ENCODE data around the gene UBE2L3. TPM values are rescaled to one million over a fixed set of nuclear protein-coding genes. Genes with fewer than 3 reads are reported as not detected.
A peak's percentile ranks its signal among the peaks of the same experiment; 100 is the strongest.
"Not testable (repeated sequence)": the region's sequence is repeated elsewhere in the genome, so short reads cannot be mapped to it uniquely, and the experiment has no call there.

Gene UBE2L3
- total RNA-seq, result 39.8 and 43.3 TPM in 2 replicates

- Mint-ChIP-seq H3K4me1 (peaks cover 44% of the 10 kb centered on the region), H3K36me3 (ENCODE audit: low read depth) (peaks cover 17% of the 10 kb centered on the region), H3K4me3 (peak within 1 kb of the TSS; percentile 89), H3K27ac (peak within 1 kb of the TSS; percentile 82), H3K27me3 (no peaks in the 10 kb centered on the region), H3K9me3 (no peaks in the 10 kb centered on the region)
- DNase-seq, result peak; percentile 86
- ATAC-seq (ENCODE audit: low read depth), result peak; percentile 92
- TF ChIP-seq CTCF (IDR thresholded peaks at IDR 0.05), result no peak
- intact Hi-C loops (cut with micrococcal nuclease), result loop anchor here (1.0 kb wide), 1 partner anchor 21 kb away; no protein-coding TSS in a partner anchor
- POLR2A ChIA-PET, result interaction anchor here (0.9 to 2.4 kb wide), 3 partner anchors 20 to 74 kb away, joined by 4 to 10 read pairs (median 7); partner anchors contain the start of genes SDF2L1 and YDJC
- CTCF ChIA-PET, result interaction anchor here (1.4 kb wide), 1 partner anchor 62 kb away, joined by 4 read pairs; no protein-coding TSS in a partner anchor
Observed at GRCh38 chr22:21567456-21568346, at the start of gene UBE2L3. UBE2L3 (plus strand) TSS chr22:21567714; CDS start chr22:21567745, 31 bp downstream.

GRCh38 chr22:21526705-21527500 lies 40.6 kb upstream of the UBE2L3 start:
- CTCF ChIA-PET; intact Hi-C loops (cut with micrococcal nuclease); H3K4me1 Mint-ChIP-seq; H3K4me3 Mint-ChIP-seq; ATAC-seq (ENCODE audit: low read depth); H3K27me3 Mint-ChIP-seq; H3K27ac Mint-ChIP-seq; H3K9me3 Mint-ChIP-seq; H3K36me3 Mint-ChIP-seq (ENCODE audit: low read depth); POLR2A ChIA-PET; DNase-seq: not testable (repeated sequence)

- POLR2A ChIA-PET; H3K36me3 Mint-ChIP-seq (ENCODE audit: low read depth); intact Hi-C loops (cut with micrococcal nuclease): not testable (repeated sequence)
Observed at GRCh38 chr22:21531525-21531924, 36.0 kb upstream of the UBE2L3 start.

GRCh38 chr22:21532863-21533648 lies 34.5 kb upstream of the UBE2L3 start:
- CTCF ChIA-PET; POLR2A ChIA-PET; H3K36me3 Mint-ChIP-seq (ENCODE audit: low read depth); intact Hi-C loops (cut with micrococcal nuclease); H3K27ac Mint-ChIP-seq; H3K4me1 Mint-ChIP-seq; H3K4me3 Mint-ChIP-seq; H3K9me3 Mint-ChIP-seq; DNase-seq; H3K27me3 Mint-ChIP-seq; ATAC-seq (ENCODE audit: low read depth): not testable (repeated sequence)

More at GRCh38 chr22:21531525-21531924, 36.0 kb upstream of the UBE2L3 start:
- CTCF ChIA-PET; ATAC-seq (ENCODE audit: low read depth); H3K4me3 Mint-ChIP-seq; DNase-seq; H3K9me3 Mint-ChIP-seq; H3K27ac Mint-ChIP-seq; H3K4me1 Mint-ChIP-seq; H3K27me3 Mint-ChIP-seq: not testable (repeated sequence)

- POLR2A ChIA-PET, result not testable (repeated sequence)
Observed at GRCh38 chr22:21539862-21540261, 27.7 kb upstream of the UBE2L3 start.

DNA sequence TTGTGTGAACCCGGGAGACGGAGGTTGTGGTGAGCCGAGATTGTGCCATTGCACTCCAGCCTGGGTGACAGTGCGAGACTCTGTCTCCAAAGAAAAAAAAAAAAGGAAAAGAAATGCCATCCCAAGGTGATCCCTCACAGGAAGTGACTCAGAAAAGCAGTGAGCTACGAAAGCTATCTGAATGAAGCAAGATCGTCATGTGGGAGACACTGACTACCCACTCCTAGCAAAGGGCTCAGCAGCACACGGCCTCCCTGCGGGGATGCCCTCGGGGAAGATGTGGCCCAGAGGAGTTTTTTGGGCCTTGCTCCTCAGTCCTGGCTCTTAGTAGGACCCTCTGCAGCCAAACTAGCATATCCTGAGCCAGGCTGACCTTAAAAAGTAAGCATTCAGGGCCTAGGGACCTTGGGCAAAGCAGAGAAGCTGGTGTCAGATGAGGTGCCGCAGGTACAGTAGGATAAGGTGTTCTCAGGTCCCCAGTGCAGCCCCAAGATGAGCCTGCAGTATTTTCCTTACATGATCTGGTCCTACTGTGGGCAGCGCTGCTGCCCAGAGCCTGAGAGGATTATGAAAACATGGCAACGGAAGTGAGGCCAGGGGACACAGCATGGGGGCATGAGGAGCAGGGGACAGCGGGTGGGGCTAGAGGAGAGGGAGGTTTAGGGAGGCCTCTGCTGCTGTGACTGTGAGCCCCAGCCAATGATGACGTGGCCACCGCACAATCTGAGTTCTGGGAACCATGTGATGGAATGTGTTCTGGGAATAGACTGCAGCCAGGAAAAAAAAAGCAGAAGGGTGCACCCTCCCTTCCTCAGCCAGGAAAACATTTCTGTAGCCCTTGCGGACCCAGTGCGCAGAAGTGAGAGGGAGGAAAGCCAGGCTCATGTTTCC lies 22.8 kb upstream of the UBE2L3 start:
- H3K27ac Mint-ChIP-seq; H3K36me3 Mint-ChIP-seq (ENCODE audit: low read depth); H3K27me3 Mint-ChIP-seq; intact Hi-C loops (cut with micrococcal nuclease); POLR2A ChIA-PET; H3K9me3 Mint-ChIP-seq; DNase-seq; H3K4me3 Mint-ChIP-seq; ATAC-seq (ENCODE audit: low read depth); H3K4me1 Mint-ChIP-seq; CTCF ChIA-PET: not testable (repeated sequence)

More at GRCh38 chr22:21539862-21540261, 27.7 kb upstream of the UBE2L3 start:
- H3K4me3 Mint-ChIP-seq; CTCF ChIA-PET; H3K4me1 Mint-ChIP-seq; DNase-seq; ATAC-seq (ENCODE audit: low read depth); H3K36me3 Mint-ChIP-seq (ENCODE audit: low read depth); H3K9me3 Mint-ChIP-seq; H3K27ac Mint-ChIP-seq; H3K27me3 Mint-ChIP-seq; intact Hi-C loops (cut with micrococcal nuclease): not testable (repeated sequence)

DNA sequence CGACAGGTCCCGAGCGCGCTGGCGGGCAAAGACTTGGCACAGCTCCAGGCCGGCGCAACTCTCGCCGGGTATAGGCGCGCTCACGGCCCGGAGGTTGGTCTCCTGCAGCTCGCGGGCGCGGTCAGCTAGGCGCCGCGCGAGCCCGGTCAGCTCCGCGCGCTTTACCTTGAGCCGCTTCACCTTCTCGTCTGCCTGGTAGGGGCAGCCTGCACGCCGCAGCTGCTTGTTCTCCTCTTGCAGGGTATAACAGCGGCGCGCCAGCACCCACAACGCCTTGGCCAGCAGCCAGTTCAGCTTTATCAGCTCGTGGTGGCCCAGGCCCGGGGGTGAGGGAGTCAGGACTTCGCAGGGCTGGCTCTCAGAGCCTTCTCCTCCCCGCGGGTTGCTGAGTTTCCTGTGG lies 18.0 kb upstream of the UBE2L3 start:
- peak; percentile 11 for ATAC-seq (ENCODE audit: low read depth)
- intact Hi-C loops (cut with micrococcal nuclease); POLR2A ChIA-PET; DNase-seq; H3K36me3 Mint-ChIP-seq (ENCODE audit: low read depth); H3K27ac Mint-ChIP-seq; H3K4me3 Mint-ChIP-seq; CTCF ChIA-PET; H3K4me1 Mint-ChIP-seq; H3K9me3 Mint-ChIP-seq; H3K27me3 Mint-ChIP-seq: not testable (repeated sequence)

DNA sequence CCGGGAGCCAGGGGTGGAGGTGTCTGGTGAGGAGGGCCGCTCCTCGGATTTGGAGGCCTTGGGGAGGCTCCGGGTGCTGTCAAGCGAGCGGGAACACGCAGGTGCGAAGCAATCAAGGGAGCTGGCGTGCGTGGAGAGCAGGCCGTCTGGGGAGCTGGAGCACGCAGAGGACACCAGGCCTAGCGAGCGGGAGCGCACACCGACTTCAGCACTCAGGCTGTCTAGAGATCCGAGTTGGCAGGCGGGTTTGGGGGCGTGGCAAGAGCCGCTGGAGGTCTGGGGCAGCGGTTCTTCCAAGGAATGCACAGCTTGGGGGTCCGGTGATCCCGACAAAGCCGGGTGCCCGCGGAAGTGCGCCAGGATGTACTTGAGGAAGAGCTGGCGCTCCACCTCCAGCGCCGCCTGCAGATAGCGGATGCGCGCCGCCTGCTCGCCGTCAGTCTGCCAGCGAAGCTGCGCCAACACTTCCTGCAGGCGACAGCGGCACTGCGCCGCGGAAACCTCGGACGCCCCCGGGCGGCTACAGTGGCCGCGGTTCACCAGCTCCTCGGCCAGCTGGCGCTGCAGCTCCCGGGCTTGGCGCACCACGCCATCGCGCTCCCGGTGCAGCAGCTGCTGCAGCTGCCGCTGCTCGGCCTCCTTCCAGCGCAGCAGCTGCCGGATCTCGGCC lies 17.4 kb upstream of the UBE2L3 start:
- intact Hi-C loops (cut with micrococcal nuclease); H3K27me3 Mint-ChIP-seq; POLR2A ChIA-PET; CTCF ChIA-PET; H3K4me3 Mint-ChIP-seq; H3K27ac Mint-ChIP-seq; H3K36me3 Mint-ChIP-seq (ENCODE audit: low read depth); H3K4me1 Mint-ChIP-seq; DNase-seq; H3K9me3 Mint-ChIP-seq: not testable (repeated sequence)
- peak; percentile 87 for ATAC-seq (ENCODE audit: low read depth)

DNA sequence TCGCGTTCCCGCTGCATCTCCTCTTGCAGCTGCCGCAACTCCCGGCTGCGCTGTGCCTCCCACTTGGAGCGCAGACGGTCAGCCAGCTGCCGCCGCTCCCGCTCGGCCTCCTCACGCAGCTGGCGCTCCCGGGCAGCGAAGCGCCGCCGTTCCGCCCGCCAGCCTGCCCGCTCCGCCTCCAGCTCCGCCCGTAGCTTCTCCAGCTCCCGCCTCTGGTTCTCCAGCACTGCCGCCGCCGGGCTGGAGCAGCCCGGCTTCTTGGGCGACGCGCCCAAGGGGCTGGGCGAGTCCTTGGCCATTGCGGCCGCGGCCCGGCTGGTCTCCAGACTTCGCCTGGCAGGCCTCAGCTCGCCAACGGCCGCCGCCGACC lies 16.9 kb upstream of the UBE2L3 start:
- H3K27ac Mint-ChIP-seq; H3K27me3 Mint-ChIP-seq; H3K9me3 Mint-ChIP-seq; H3K4me3 Mint-ChIP-seq; CTCF ChIA-PET; H3K36me3 Mint-ChIP-seq (ENCODE audit: low read depth); POLR2A ChIA-PET; DNase-seq; intact Hi-C loops (cut with micrococcal nuclease); H3K4me1 Mint-ChIP-seq: not testable (repeated sequence)
- peak; percentile 13 for ATAC-seq (ENCODE audit: low read depth)

All from activated B cell treated with CpG ODN at 0.5 μM for 24 hours (primary cell).